Left lung (tissue), 10 donors: ENCODE measurements around the gene SYNE2. TPM values are rescaled to one million over a fixed set of nuclear protein-coding genes. Genes with fewer than 3 reads are reported as not detected.

ENCODE experiments used
- ATAC-seq: fragments of 200-7000 bp; cut with Tn5 transposase; one replicate; pipeline ENCODE4 v1.9.1; 2020; ENCODE audit warnings: moderate library complexity
- DNase-seq, 4 donors: peaks; one replicate each; pipeline ENCODE4 v3.0.0-alpha.2; 2013 to 2020
- H3K27ac ChIP-seq, 2 donors: fragments of 200-600 bp; sonication (generic) in 1 of 2; one replicate each; pipeline versions ENCODE4 v1.5.0 to v1.8.0; 2020 to 2021
- H3K27me3 ChIP-seq, 2 donors: fragments of 200-600 bp; sonication (generic) in 1 of 2; one replicate each; pipeline versions ENCODE4 v1.5.0 to v1.8.0; 2020 to 2021
- H3K36me3 ChIP-seq, 2 donors: fragments of 200-600 bp; sonication (generic) in 1 of 2; one replicate each; pipeline versions ENCODE4 v1.5.0 to v1.8.0; 2020 to 2021
- H3K4me1 ChIP-seq, 2 donors: fragments of 200-600 bp; one replicate each; pipeline ENCODE4 v1.8.0; 2021
- H3K4me3 ChIP-seq, 2 donors: fragments of 200-600 bp; sonication (generic) in 1 of 2; one replicate each; pipeline versions ENCODE4 v1.5.0 to v1.8.0; 2020 to 2021; ENCODE audit warnings: mild to moderate bottlenecking in 1 of 2
- H3K9me3 ChIP-seq, 2 donors: fragments of 200-600 bp; sonication (generic) in 1 of 2; one replicate each; pipeline versions ENCODE4 v1.5.0 to v1.8.0; 2020 to 2021
- intact Hi-C, 2 donors: fragments of 100-400 bp; cut with DNase I; formaldehyde crosslinking; loops; one replicate each; pipeline versions ENCODE4 v1.11.2 to v1.14.2; 2022
- polyA plus RNA-seq, 6 donors: library from polyadenylated mRNA; unstranded; fragments of 120-200 nt; gene quantifications; one replicate each; pipeline ENCODE4 v1.2.1, GENCODE V29; 2013; ENCODE audit not compliant: insufficient read length in 6 of 6
- total RNA-seq, 2 donors: library from RNA; stranded (reverse); fragmentation: NEBNext Ultra II Directional; extraction: Animal tissue kit (Norgen Biotek cat#: 25700); gene quantifications; one replicate each; pipeline ENCODE4 v1.2.1, GENCODE V29; 2021
- TF ChIP-seq, protein P1 (sequence below), 2 donors: fragments of 200-600 bp; sonication (generic) in 1 of 2; IDR thresholded peaks; one replicate each; pipeline versions ENCODE4 v1.5.0 to v1.8.0; 2021; ENCODE audit warnings: antibody characterized with exemption in 2 of 2
- donor health status: DM: no; HTN: yes; CAD: no.
- donor health status: DM: no; HTN: no; CAD: no.

The SYNE2 gene
- total and polyA plus RNA-seq, 8 donors: 59.6 to 109 (median 88.5) TPM

- ATAC-seq (no peak), DNase-seq (no peak)
- intact Hi-C loops: no loop called here
- no peaks in the 10 kb centered on the region for H3K9me3 ChIP-seq
- H3K4me1 ChIP-seq: no peaks in the 10 kb centered on the region
- H3K27me3 ChIP-seq: no peaks in the 10 kb centered on the region
- H3K4me3 ChIP-seq: no peak overlapping the region
- peaks cover 0 to 58% of the 10 kb centered on the region in 2 donors for H3K36me3 ChIP-seq
- no peak overlapping the region for H3K27ac ChIP-seq
- TF ChIP-seq, protein P1, sequence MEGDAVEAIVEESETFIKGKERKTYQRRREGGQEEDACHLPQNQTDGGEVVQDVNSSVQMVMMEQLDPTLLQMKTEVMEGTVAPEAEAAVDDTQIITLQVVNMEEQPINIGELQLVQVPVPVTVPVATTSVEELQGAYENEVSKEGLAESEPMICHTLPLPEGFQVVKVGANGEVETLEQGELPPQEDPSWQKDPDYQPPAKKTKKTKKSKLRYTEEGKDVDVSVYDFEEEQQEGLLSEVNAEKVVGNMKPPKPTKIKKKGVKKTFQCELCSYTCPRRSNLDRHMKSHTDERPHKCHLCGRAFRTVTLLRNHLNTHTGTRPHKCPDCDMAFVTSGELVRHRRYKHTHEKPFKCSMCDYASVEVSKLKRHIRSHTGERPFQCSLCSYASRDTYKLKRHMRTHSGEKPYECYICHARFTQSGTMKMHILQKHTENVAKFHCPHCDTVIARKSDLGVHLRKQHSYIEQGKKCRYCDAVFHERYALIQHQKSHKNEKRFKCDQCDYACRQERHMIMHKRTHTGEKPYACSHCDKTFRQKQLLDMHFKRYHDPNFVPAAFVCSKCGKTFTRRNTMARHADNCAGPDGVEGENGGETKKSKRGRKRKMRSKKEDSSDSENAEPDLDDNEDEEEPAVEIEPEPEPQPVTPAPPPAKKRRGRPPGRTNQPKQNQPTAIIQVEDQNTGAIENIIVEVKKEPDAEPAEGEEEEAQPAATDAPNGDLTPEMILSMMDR (IDR thresholded peaks at IDR 0.05): no peak
Measured at GRCh38 chr14:64229489-64229888, 376.7 kb downstream of the SYNE2 start.

- TF ChIP-seq, protein P1 (IDR thresholded peaks at IDR 0.05): no peak
- Histone ChIP-seq H3K4me3 (no peak overlapping the region), H3K4me1 (no peaks in the 10 kb centered on the region), H3K27me3 (no peaks in the 10 kb centered on the region), H3K9me3 (no peaks in the 10 kb centered on the region), H3K36me3 (peaks cover 0 to 34% of the 10 kb centered on the region in 2 donors), H3K27ac (no peak overlapping the region)
- no peak for DNase-seq
- intact Hi-C loops: no loop called here
- peak; percentile 33 for ATAC-seq
Measured at GRCh38 chr14:64232095-64232838, 379.5 kb downstream of the SYNE2 start.

DNA sequence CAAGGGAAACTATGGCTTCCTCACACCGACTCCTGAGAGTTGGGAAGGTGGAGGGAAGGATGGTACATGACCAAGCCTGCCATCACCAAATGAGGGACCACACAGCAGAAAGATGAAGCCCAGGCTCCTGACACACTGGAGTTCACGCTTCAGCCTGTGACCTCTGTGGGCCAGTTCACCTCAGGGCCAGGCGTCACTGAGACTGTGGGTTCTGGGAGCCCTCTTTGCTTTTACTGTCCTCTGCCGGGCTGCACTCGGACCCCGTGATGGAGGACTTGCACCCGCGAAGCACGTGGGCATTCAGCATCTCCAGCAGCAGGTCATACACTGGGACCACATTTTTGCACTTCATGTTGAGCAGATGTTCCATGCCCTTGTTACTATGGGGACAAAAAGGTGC, 380.1 kb downstream of the SYNE2 start:
- ATAC-seq: no peak
- Histone ChIP-seq H3K4me3 (no peak overlapping the region), H3K27ac (no peak overlapping the region), H3K9me3 (no peaks in the 10 kb centered on the region), H3K4me1 (no peaks in the 10 kb centered on the region), H3K27me3 (no peaks in the 10 kb centered on the region), H3K36me3 (peaks cover 0 to 29% of the 10 kb centered on the region in 2 donors)
- TF ChIP-seq, protein P1 (IDR thresholded peaks at IDR 0.05): no peak
- DNase-seq: no peak
- intact Hi-C loops: no loop called here

DNA sequence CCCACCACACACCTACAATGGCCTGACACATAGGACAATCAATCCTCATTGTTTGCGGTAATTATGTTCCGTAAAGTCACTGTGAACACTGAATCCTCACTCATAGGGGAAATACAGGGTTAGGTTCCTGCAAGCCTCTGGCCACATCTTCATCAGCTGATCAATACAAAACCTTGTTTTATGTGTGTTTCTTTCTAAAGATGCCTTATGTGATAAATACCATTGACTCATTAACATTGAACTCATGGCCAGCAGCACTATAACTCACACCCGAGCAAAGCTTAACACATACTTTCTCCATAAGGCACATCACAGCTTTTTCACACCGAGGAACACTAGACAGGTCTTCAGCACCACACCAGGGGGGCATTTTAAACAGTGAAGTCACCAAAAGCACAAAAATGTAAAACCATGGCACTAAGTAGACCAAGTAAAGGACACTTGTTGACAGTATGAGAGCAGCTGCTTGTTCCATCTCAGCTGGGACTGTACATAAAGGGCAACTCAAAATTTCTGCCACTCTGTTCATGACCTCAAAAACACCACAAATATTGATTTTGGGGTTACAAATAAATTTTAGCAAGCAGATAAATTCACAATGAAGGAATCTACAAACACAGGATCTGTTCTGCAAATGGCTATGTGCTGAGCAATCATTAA, 380.9 kb downstream of the SYNE2 start:
- TF ChIP-seq, protein P1 (IDR thresholded peaks at IDR 0.05): no peak
- DNase-seq: no peak
- H3K9me3 ChIP-seq: no peaks in the 10 kb centered on the region
- intact Hi-C loops: no loop called here
- ATAC-seq: no peak
- H3K27ac ChIP-seq: no peak overlapping the region
- H3K4me3 ChIP-seq: no peak overlapping the region
- peaks cover 0 to 23% of the 10 kb centered on the region in 2 donors for H3K36me3 ChIP-seq
- no peaks in the 10 kb centered on the region for H3K27me3 ChIP-seq
- no peaks in the 10 kb centered on the region for H3K4me1 ChIP-seq

GRCh38 chr14:64234877-64235651, 382.3 kb downstream of the SYNE2 start:
- no peak overlapping the region for H3K4me3 ChIP-seq
- no peaks in the 10 kb centered on the region for H3K27me3 ChIP-seq
- TF ChIP-seq, protein P1 (IDR thresholded peaks at IDR 0.05): no peak
- H3K36me3 ChIP-seq: peaks cover 0 to 11% of the 10 kb centered on the region in 2 donors
- H3K9me3 ChIP-seq: no peaks in the 10 kb centered on the region
- ATAC-seq (no peak), DNase-seq (no peak)
- intact Hi-C loops: no loop called here
- no peak overlapping the region for H3K27ac ChIP-seq
- H3K4me1 ChIP-seq: no peaks in the 10 kb centered on the region
